Keratinocyte (primary cell): Measurements from ENCODE around the gene TBC1D14. TPM values are rescaled to one million over a fixed set of nuclear protein-coding genes. Genes with fewer than 3 reads are reported as not detected.

Experiments used
- DNase-seq: peaks from one replicate; pipeline ENCODE4 v3.0.0-alpha.2; 2011; ENCODE audit warnings: low read depth, missing footprints, low spot score
- FAIRE-seq: peaks from 2 replicates; lab custom pipeline; 2011; peaks lifted over from hg19 to GRCh38; lab: Jason Lieb, UNC
- H2AFZ ChIP-seq: 2 replicates; pipeline ENCODE4 v1.6.0; 2012; ENCODE audit warnings: low read length, control low read depth, inconsistent platforms; ENCODE audit not compliant: control insufficient read depth
- H3K27ac ChIP-seq: 2 replicates; pipeline ENCODE4 v1.5.1; 2011; ENCODE audit warnings: low read length; ENCODE audit not compliant: control insufficient read depth, insufficient read depth
- H3K27me3 ChIP-seq: 3 replicates; pipeline ENCODE4 v1.6.0; 2011; ENCODE audit warnings: low read length; ENCODE audit not compliant: control insufficient read depth, insufficient read depth; ENCODE audit errors: extremely low read depth
- H3K36me3 ChIP-seq, 2 experiments: 2 replicates in 1 of 2; 3 replicates in 1 of 2; pipeline ENCODE4 v1.5.1; 2011; ENCODE audit warnings: low read length in 2 of 2, mild to moderate bottlenecking in 1 of 2; ENCODE audit not compliant: control insufficient read depth in 2 of 2, insufficient read depth in 2 of 2; ENCODE audit errors: extremely low read depth in 1 of 2
- H3K4me1 ChIP-seq: 3 replicates; pipeline ENCODE4 v1.5.1; 2011; ENCODE audit warnings: low read length; ENCODE audit not compliant: control insufficient read depth, insufficient read depth; ENCODE audit errors: extremely low read depth
- H3K4me2 ChIP-seq: 3 replicates; pipeline ENCODE4 v1.6.0; 2011; ENCODE audit warnings: low read depth, low read length; ENCODE audit not compliant: control insufficient read depth, insufficient read depth; ENCODE audit errors: extremely low read depth
- H3K4me3 ChIP-seq, 3 experiments: fragments of 200-600 bp in 1 of 3; sonication (generic) in 1 of 3; 2 replicates in 2 of 3; 3 replicates in 1 of 3; pipeline ENCODE4 v1.5.1; 2011 to 2016; ENCODE audit warnings: low read length in 3 of 3, mild to moderate bottlenecking in 3 of 3, control low read depth in 2 of 3, inconsistent platforms in 1 of 3, low read depth in 1 of 3, mixed read lengths in 1 of 3, mixed run types in 1 of 3, moderate library complexity in 1 of 3; ENCODE audit not compliant: control insufficient read depth in 2 of 3, insufficient read depth in 2 of 3; ENCODE audit errors: extremely low read depth in 1 of 3
- H3K79me2 ChIP-seq: 2 replicates; pipeline ENCODE4 v1.6.0; 2012; ENCODE audit warnings: low read length; ENCODE audit not compliant: control insufficient read depth, insufficient read depth
- H3K9ac ChIP-seq: 3 replicates; pipeline ENCODE4 v1.6.0; 2011; ENCODE audit warnings: low read length; ENCODE audit not compliant: control insufficient read depth, insufficient read depth; ENCODE audit errors: extremely low read depth
- H3K9me1 ChIP-seq: 3 replicates; pipeline ENCODE4 v1.6.0; 2011; ENCODE audit warnings: low read length; ENCODE audit not compliant: control insufficient read depth, insufficient read depth; ENCODE audit errors: extremely low read depth
- H3K9me3 ChIP-seq: 2 replicates; pipeline ENCODE4 v1.5.1; 2012; ENCODE audit warnings: low read depth, low read length; ENCODE audit not compliant: control insufficient read depth
- H4K20me1 ChIP-seq: 3 replicates; pipeline ENCODE4 v1.6.0; 2011; ENCODE audit warnings: low read length; ENCODE audit not compliant: control insufficient read depth, insufficient read depth; ENCODE audit errors: extremely low read depth
- EZH2 ChIP-seq: IDR thresholded peaks from one replicate; pipeline ENCODE4 v1.6.1; 2012; ENCODE audit warnings: inconsistent platforms, mild to moderate bottlenecking, low read length, moderate library complexity
- dilution Hi-C: fragments of 300-500 bp; cut with MboI; formaldehyde crosslinking; loops from one replicate; pipeline ENCODE4 v1.7.0; 2020; ENCODE audit warnings: low sequenced_read_pairs; ENCODE audit not compliant: extremely low pct_ligation_motif_present
- polyA plus RNA-seq, 5 experiments: library from polyadenylated mRNA; depleted of rRNA in 3 of 5; stranded (reverse) in 3 of 5; stranded (forward) in 1 of 5; unstranded in 1 of 5; fragments of >200 nt; gene quantifications; 1 replicate in 1 of 5; 2 replicates in 3 of 5; 3 replicates in 1 of 5; pipeline versions ENCODE4 v1.2.1 to v1.2.3, GENCODE V29; 2011 to 2012; ENCODE audit warnings: missing spikeins in 2 of 5, low read depth in 1 of 5, low replicate concordance in 1 of 5
- TF ChIP-seq, protein P1 (sequence below), 3 experiments: IDR thresholded peaks in 1 of 3; conservative IDR thresholded peaks in 1 of 3; optimal IDR thresholded peaks in 1 of 3; 2 replicates in 2 of 3; 3 replicates in 1 of 3; pipeline versions ENCODE3 to v1.5.1; 2011; ENCODE audit warnings: low read length in 3 of 3, mild to moderate bottlenecking in 3 of 3, moderate library complexity in 2 of 3, control low read depth in 1 of 3, inconsistent platforms in 1 of 3; ENCODE audit not compliant: insufficient read depth in 2 of 3; ENCODE audit errors: extremely low read depth in 1 of 3

TBC1D14 gene
- polyA plus RNA-seq, 1 donor (not counting 4 experiments of a cell fraction or from before 2014, with no cell fraction given), result 55.1 TPM

DNA sequence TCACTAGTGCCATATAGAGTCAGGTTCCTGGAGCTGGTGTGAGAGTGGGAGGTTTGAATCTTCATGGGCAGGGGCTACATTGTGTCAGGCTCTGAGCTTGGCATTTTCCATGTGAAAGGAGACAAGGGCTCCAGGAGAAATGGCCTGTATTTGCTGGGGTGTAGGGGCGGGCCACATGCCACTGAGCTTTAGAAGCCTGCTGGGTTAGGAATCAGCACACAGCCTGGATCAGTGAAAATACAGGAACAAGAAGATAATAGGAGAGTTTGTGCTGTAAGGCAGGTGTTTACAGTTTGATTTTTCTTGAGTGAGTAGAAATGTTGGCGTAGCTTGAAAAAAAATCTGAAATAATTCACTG lies 35.4 kb downstream of the TBC1D14 start:
- dilution Hi-C loops, result no loop called here
- TF ChIP-seq, protein P1, sequence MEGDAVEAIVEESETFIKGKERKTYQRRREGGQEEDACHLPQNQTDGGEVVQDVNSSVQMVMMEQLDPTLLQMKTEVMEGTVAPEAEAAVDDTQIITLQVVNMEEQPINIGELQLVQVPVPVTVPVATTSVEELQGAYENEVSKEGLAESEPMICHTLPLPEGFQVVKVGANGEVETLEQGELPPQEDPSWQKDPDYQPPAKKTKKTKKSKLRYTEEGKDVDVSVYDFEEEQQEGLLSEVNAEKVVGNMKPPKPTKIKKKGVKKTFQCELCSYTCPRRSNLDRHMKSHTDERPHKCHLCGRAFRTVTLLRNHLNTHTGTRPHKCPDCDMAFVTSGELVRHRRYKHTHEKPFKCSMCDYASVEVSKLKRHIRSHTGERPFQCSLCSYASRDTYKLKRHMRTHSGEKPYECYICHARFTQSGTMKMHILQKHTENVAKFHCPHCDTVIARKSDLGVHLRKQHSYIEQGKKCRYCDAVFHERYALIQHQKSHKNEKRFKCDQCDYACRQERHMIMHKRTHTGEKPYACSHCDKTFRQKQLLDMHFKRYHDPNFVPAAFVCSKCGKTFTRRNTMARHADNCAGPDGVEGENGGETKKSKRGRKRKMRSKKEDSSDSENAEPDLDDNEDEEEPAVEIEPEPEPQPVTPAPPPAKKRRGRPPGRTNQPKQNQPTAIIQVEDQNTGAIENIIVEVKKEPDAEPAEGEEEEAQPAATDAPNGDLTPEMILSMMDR (optimal IDR thresholded peaks at IDR 0.05 in 1 of 3, IDR thresholded peaks at IDR 0.05 in 1 of 3, conservative IDR thresholded peaks at IDR 0.05 in 1 of 3; ENCODE audit: extremely low read depth in 1 of 3, insufficient read depth in 2 of 3, low read length in 3 of 3), result no peak
- no peak for TF ChIP-seq EZH2
- Histone ChIP-seq H4K20me1 (no peaks in the 10 kb centered on the region), H3K9me1 (no peaks in the 10 kb centered on the region), H3K79me2 (no peaks in the 10 kb centered on the region), H3K27ac (no peak overlapping the region), H3K4me3 (no peak overlapping the region), H2AFZ (no peak overlapping the region), H3K36me3 (no peaks in the 10 kb centered on the region), H3K9me3 (no peaks in the 10 kb centered on the region), H3K27me3 (no peaks in the 10 kb centered on the region), H3K4me2 (no peak overlapping the region), H3K4me1 (peaks cover 22% of the 10 kb centered on the region), H3K9ac (no peak overlapping the region)
- DNase-seq (no peak), FAIRE-seq (no peak)

DNA sequence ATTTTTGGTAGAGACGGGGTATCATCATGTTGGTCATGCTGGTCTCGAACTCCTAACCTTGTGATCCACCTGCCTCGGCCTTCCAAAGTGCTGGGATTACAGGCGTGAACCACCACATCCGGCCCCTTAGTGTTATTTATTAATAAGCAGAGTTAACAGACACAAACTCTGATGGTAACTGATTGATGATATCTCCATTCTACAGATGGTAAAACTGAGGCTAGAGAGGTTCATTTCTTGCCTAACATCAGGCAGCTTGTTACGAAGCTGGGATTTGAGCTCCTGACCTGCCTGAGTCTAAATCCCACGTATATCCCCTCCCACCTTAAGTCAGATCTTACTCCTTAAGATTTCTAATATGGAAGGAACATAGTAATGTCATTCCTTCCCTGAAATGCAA lies 36.9 kb downstream of the TBC1D14 start:
- DNase-seq (no peak), FAIRE-seq (no peak)
- H3K27me3 ChIP-seq, result no peaks in the 10 kb centered on the region
- no peak overlapping the region for H3K27ac ChIP-seq
- no peak overlapping the region for H3K4me3 ChIP-seq
- no peaks in the 10 kb centered on the region for H3K79me2 ChIP-seq
- no peaks in the 10 kb centered on the region for H3K9me3 ChIP-seq
- H3K9ac ChIP-seq, result no peak overlapping the region
- H3K36me3 ChIP-seq, result no peaks in the 10 kb centered on the region
- H2AFZ ChIP-seq, result no peak overlapping the region
- H4K20me1 ChIP-seq, result no peaks in the 10 kb centered on the region
- dilution Hi-C loops, result no loop called here
- H3K4me2 ChIP-seq, result no peak overlapping the region
- peaks cover 17% of the 10 kb centered on the region for H3K4me1 ChIP-seq
- TF ChIP-seq, protein P1 (optimal IDR thresholded peaks at IDR 0.05 in 1 of 3, IDR thresholded peaks at IDR 0.05 in 1 of 3, conservative IDR thresholded peaks at IDR 0.05 in 1 of 3; ENCODE audit: extremely low read depth in 1 of 3, insufficient read depth in 2 of 3, low read length in 3 of 3), result no peak
- no peak for TF ChIP-seq EZH2
- H3K9me1 ChIP-seq, result no peaks in the 10 kb centered on the region
